Prostate gland (tissue), 2 donors: ENCODE results near the gene ADAMTSL3.

Source experiments
- POLR2A ChIP-seq: fragments of 450-650 bp; IDR thresholded peaks from one replicate; pipeline ENCODE4 v1.6.1; 2016; ENCODE audit warnings: antibody characterized with exemption, mild to moderate bottlenecking
- POLR2AphosphoS5 ChIP-seq: sonication (generic); formaldehyde crosslinking; IDR thresholded peaks from one replicate; pipeline ENCODE4 v1.6.1; 2017; ENCODE audit warnings: antibody characterized with exemption
- TF ChIP-seq, protein P1 (sequence below), 4 experiments: fragments of 200-600 bp in 2 of 4; fragments of 450-650 bp in 2 of 4; sonication (generic) in 2 of 4; IDR thresholded peaks; 1 replicate in 3 of 4; 2 replicates in 1 of 4; pipeline ENCODE4 v1.5.1; 2016 to 2019; ENCODE audit warnings: antibody characterized with exemption in 4 of 4, mild to moderate bottlenecking in 2 of 4, moderate library complexity in 2 of 4

DNA sequence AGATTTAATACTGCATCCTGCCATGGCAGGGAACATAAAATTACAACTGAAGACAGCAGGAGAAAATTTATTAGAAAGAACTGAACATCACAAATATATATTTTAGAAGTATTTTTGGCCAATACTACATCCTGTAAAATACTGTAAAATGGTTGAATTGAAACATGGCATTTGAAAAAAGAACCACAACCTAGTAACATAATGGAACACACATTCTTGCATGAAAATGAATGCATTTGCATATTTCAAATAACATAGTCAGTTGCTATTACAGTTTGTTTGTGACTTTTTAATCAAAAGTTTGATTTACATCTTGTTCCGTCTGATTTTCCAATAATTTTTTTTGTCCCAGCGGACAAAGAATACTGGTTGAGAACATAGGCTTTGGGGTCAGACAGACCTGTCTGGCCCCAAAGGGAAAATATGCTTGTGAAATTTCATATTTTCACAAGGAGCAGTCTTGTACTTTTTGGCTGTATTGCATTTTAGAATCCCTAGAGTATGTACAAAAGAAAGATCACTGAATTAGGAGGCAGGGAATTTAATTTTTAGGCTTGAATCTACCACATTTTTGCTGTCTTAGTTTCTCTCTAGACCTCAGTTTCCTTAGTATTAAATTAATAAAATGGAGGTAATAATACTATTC, 268.8 kb downstream of the ADAMTSL3 start:
- TF ChIP-seq POLR2A (no peak), POLR2AphosphoS5 (no peak)
- TF ChIP-seq, protein P1, sequence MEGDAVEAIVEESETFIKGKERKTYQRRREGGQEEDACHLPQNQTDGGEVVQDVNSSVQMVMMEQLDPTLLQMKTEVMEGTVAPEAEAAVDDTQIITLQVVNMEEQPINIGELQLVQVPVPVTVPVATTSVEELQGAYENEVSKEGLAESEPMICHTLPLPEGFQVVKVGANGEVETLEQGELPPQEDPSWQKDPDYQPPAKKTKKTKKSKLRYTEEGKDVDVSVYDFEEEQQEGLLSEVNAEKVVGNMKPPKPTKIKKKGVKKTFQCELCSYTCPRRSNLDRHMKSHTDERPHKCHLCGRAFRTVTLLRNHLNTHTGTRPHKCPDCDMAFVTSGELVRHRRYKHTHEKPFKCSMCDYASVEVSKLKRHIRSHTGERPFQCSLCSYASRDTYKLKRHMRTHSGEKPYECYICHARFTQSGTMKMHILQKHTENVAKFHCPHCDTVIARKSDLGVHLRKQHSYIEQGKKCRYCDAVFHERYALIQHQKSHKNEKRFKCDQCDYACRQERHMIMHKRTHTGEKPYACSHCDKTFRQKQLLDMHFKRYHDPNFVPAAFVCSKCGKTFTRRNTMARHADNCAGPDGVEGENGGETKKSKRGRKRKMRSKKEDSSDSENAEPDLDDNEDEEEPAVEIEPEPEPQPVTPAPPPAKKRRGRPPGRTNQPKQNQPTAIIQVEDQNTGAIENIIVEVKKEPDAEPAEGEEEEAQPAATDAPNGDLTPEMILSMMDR (IDR thresholded peaks at IDR 0.05): no peak
